ENCODE data around the gene KDM6A.

- TF ChIP-seq EP300 (conservative IDR thresholded peaks at IDR 0.05; ENCODE audit: poor library complexity, severe bottlenecking) (no peak), POLR2AphosphoS5 (IDR thresholded peaks at IDR 0.05) (no peak), EZH2 (IDR thresholded peaks at IDR 0.05; ENCODE audit: borderline replicate concordance, insufficient read depth, low read length, poor library complexity, severe bottlenecking) (no peak), CTCF (IDR thresholded peaks at IDR 0.05; ENCODE audit: poor library complexity, severe bottlenecking) (no peak), MXI1 (conservative IDR thresholded peaks at IDR 0.05; ENCODE audit: poor library complexity, severe bottlenecking) (no peak), SMC3 (conservative IDR thresholded peaks at IDR 0.05; ENCODE audit: poor library complexity) (no peak), RAD21 (conservative IDR thresholded peaks at IDR 0.05) (no peak)
Measured at GRCh38 chrX:44871931-44872820, 812 bp upstream of the KDM6A start.

All from neural cell (in vitro differentiated cells).